A673 (cell line): ENCODE measurements around the gene EMC1.

Experiments
- EZH2 ChIP-seq: fragments of 200-600 bp; sonication (generic); IDR thresholded peaks from 2 replicates; pipeline ENCODE4 v1.6.1; 2017; ENCODE audit warnings: borderline replicate concordance, low read depth, mild to moderate bottlenecking, mixed read lengths, antibody characterized with exemption, low read length; ENCODE audit not compliant: poor library complexity, severe bottlenecking
- TF ChIP-seq, protein P1 (sequence below): fragments of 300-800, 200-600 bp; sonication (generic); conservative IDR thresholded peaks from 2 replicates; pipeline ENCODE4 v1.5.1; 2017; ENCODE audit warnings: low read depth, mild to moderate bottlenecking, antibody characterized with exemption, low read length, moderate library complexity, mixed read lengths

DNA sequence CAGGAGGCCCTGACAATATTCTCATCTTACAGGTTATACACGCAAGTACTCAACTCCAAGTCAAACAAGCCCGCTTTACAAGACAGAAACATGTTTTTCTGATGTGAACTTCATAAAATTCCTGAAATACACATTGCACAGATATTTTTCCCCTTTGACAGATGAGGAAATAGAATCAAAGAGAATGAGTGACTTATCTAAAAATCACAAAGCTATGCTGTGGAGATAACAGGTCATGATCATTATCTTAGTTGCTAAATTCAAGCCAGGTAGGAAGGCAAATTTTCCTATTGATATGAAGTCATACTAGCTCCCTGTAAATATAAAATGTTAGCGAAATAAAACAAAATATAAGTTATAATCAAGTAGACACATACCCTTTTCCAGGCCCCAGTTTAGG is 59.5 kb downstream of the EMC1 start:
- TF ChIP-seq, protein P1, sequence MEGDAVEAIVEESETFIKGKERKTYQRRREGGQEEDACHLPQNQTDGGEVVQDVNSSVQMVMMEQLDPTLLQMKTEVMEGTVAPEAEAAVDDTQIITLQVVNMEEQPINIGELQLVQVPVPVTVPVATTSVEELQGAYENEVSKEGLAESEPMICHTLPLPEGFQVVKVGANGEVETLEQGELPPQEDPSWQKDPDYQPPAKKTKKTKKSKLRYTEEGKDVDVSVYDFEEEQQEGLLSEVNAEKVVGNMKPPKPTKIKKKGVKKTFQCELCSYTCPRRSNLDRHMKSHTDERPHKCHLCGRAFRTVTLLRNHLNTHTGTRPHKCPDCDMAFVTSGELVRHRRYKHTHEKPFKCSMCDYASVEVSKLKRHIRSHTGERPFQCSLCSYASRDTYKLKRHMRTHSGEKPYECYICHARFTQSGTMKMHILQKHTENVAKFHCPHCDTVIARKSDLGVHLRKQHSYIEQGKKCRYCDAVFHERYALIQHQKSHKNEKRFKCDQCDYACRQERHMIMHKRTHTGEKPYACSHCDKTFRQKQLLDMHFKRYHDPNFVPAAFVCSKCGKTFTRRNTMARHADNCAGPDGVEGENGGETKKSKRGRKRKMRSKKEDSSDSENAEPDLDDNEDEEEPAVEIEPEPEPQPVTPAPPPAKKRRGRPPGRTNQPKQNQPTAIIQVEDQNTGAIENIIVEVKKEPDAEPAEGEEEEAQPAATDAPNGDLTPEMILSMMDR, result no peak
- no peak for TF ChIP-seq EZH2
